ENCODE measurements around the gene RETSAT. TPM values are rescaled to one million over a fixed set of nuclear protein-coding genes. Genes with fewer than 3 reads are reported as not detected.

Gene RETSAT
- total RNA-seq, 4 donors from 2014 or later = 257 to 687 (median 392) TPM

GRCh38 chr2:85390941-85391669 lies 36.8 kb upstream of the RETSAT start:
- no peak for TF ChIP-seq CTCF (IDR thresholded peaks at IDR 0.05; ENCODE audit: low read depth)

GRCh38 chr2:85388878-85389538 lies 34.7 kb upstream of the RETSAT start:
- no peak for TF ChIP-seq CTCF (IDR thresholded peaks at IDR 0.05; ENCODE audit: low read depth)

- no peak for TF ChIP-seq CTCF (IDR thresholded peaks at IDR 0.05; ENCODE audit: low read depth)
Measured at GRCh38 chr2:85387754-85388153, 33.4 kb upstream of the RETSAT start.

GRCh38 chr2:85385746-85386145 lies 31.4 kb upstream of the RETSAT start:
- TF ChIP-seq CTCF (IDR thresholded peaks at IDR 0.05; ENCODE audit: low read depth) = no peak

GRCh38 chr2:85383850-85384249 lies 29.5 kb upstream of the RETSAT start:
- TF ChIP-seq CTCF (IDR thresholded peaks at IDR 0.05; ENCODE audit: low read depth) = no peak

- TF ChIP-seq CTCF (IDR thresholded peaks at IDR 0.05; ENCODE audit: low read depth) = no peak
Measured at GRCh38 chr2:85380048-85380447, 25.7 kb upstream of the RETSAT start.

GRCh38 chr2:85378257-85378656 lies 23.9 kb upstream of the RETSAT start:
- no peak for TF ChIP-seq CTCF (IDR thresholded peaks at IDR 0.05; ENCODE audit: low read depth)

Measured in subcutaneous adipose tissue (tissue), 4 donors.